Measurements from ENCODE around the gene E2F8.

The E2F8 gene

DNA sequence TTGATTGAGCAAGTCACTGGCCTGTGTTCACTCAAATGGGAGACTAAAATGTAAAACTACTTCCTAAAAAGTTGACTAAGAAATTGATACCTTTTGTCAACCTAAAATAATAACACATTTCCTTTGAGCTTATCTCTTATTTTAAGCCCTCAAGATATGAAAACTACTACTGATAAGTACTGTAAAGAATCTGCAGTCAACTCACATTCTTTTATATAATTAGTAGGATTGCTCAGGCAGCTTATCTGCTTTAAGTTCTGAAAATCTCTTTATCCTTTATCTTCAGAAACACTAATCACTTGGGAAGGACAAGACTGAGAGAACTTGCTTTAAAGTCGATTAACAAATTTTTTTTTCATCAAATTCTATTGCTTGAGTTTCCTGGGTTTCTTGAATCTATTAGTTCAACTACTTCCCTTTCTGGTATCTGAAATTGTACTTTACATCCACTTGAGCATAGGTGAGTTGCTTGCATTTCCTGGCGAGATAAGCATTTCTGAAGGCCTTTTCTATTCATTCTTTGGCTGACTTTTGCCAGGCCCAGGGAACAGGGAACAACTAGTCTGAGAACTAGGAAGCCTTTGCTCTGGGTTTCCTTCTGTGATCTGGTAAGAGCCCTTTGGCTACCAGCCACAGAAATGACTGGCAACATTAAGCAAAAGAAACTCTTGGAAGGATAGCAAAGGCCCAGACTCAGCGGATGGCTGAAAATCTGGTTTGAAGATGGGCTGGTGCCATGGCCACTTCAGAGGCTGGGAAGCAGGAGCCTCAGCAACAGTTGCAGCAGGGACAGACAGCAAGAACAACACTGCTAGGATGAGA, 19.6 kb downstream of the E2F8 start:
- Mint-ChIP-seq H3K27me3 (peaks cover 0 to under 1% of the 10 kb centered on the region in 2 donors), H3K9me3 (peaks cover 5% of the 10 kb centered on the region in 2 donors), H3K4me3 (no peak overlapping the region), H3K36me3 (no peaks in the 10 kb centered on the region), H3K4me1 (no peaks in the 10 kb centered on the region), H3K27ac (no peak overlapping the region)
- ATAC-seq (replicated peaks) (no peak), DNase-seq (no peak)

GRCh38 chr11:19218786-19219460, 21.8 kb downstream of the E2F8 start:
- Mint-ChIP-seq H3K4me1 (no peaks in the 10 kb centered on the region), H3K27ac (no peak overlapping the region), H3K36me3 (no peaks in the 10 kb centered on the region), H3K4me3 (no peak overlapping the region), H3K9me3 (peaks cover 5% of the 10 kb centered on the region in 2 donors), H3K27me3 (peaks cover 7 to 15% of the 10 kb centered on the region in 2 donors)
- ATAC-seq (replicated peaks) = no peak
- no peak for DNase-seq

DNA sequence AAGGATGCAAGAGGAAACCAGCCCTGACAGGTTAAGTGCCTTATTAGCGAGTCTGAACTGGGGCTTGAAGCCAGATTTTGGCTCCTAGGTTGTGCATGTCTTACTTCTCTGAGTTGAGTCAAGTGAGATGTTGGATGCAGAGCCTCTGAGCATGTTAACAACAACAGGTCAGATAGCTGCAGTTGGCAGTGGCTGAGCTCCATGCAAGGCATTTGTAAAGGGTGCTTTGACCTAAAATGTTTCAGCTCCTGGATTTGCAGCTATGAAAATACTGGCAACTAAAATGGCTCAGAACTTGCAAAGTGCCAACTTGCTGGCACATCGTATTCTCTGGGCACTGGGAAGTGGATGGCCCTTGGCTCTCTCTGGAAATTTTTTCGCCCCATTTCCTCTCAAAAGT, 22.5 kb downstream of the E2F8 start:
- Mint-ChIP-seq H3K36me3 (no peaks in the 10 kb centered on the region), H3K27ac (no peak overlapping the region), H3K4me3 (no peak overlapping the region), H3K9me3 (peaks cover 5% of the 10 kb centered on the region in 2 donors), H3K27me3 (peaks cover 10 to 15% of the 10 kb centered on the region in 2 donors), H3K4me1 (no peaks in the 10 kb centered on the region)
- DNase-seq = no peak
- no peak for ATAC-seq (replicated peaks)

- ATAC-seq (replicated peaks) (no peak), DNase-seq (no peak)
- no peak overlapping the region for H3K27ac Mint-ChIP-seq
- H3K4me1 Mint-ChIP-seq = no peaks in the 10 kb centered on the region
- no peaks in the 10 kb centered on the region for H3K9me3 Mint-ChIP-seq
- H3K4me3 Mint-ChIP-seq = no peak overlapping the region
- H3K36me3 Mint-ChIP-seq = no peaks in the 10 kb centered on the region
- H3K27me3 Mint-ChIP-seq = peaks cover 22 to 23% of the 10 kb centered on the region in 2 donors
These were observed 23.9 kb downstream of the E2F8 start for GRCh38 chr11:19216709-19217374.

GRCh38 chr11:19216021-19216420, 24.7 kb downstream of the E2F8 start:
- Mint-ChIP-seq H3K27ac (no peak overlapping the region), H3K4me3 (no peak overlapping the region), H3K27me3 (peaks cover 22 to 29% of the 10 kb centered on the region in 2 donors), H3K36me3 (no peaks in the 10 kb centered on the region), H3K4me1 (no peaks in the 10 kb centered on the region), H3K9me3 (no peaks in the 10 kb centered on the region)
- no peak for DNase-seq
- ATAC-seq (replicated peaks) = no peak

DNA sequence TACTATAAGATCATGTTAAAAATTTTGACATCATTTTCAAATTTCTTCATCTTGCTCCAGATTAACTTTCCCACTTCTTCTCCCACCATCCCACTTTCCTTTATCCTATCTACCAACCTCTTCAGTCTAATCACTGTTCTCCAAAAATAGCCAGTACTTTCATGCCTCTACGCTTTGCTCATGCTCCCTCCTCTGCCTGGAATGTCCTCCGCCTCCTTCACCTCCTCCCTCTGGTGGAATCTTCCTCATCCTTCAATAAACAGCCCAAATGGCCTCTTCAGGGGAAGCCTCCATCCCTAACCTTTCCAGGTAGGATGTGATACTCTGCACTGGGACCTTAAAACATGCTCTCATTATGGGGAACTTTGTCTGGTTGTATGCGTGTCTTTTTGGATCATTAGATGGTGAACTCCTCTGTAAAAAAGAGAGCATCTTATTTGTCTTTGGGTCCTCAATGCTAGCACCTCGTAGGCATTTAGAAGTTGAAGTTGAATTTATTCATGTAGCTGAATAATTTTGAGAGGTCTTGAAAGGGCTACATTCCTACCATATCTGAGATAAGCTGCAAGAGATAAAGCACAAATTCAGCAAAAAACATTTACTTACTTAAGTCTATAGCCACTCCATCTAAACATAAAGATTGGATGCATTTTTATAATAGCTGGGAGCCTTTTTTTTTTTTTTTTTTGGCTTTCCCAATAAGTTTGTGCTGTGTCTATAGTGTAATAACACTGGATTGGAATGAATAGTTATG, 31.0 kb downstream of the E2F8 start:
- Mint-ChIP-seq H3K27ac (no peak overlapping the region), H3K4me3 (no peak overlapping the region), H3K27me3 (peaks cover 26 to 35% of the 10 kb centered on the region in 2 donors), H3K9me3 (no peaks in the 10 kb centered on the region), H3K4me1 (no peaks in the 10 kb centered on the region), H3K36me3 (no peaks in the 10 kb centered on the region)
- DNase-seq (no peak), ATAC-seq (replicated peaks) (no peak)

GRCh38 chr11:19208959-19209546, 31.7 kb downstream of the E2F8 start:
- DNase-seq (no peak), ATAC-seq (replicated peaks) (no peak)
- H3K4me3 Mint-ChIP-seq = no peak overlapping the region
- H3K27me3 Mint-ChIP-seq = peaks cover 22 to 35% of the 10 kb centered on the region in 2 donors
- no peak overlapping the region for H3K27ac Mint-ChIP-seq
- H3K4me1 Mint-ChIP-seq = no peaks in the 10 kb centered on the region
- no peaks in the 10 kb centered on the region for H3K36me3 Mint-ChIP-seq
- H3K9me3 Mint-ChIP-seq = no peaks in the 10 kb centered on the region

DNA sequence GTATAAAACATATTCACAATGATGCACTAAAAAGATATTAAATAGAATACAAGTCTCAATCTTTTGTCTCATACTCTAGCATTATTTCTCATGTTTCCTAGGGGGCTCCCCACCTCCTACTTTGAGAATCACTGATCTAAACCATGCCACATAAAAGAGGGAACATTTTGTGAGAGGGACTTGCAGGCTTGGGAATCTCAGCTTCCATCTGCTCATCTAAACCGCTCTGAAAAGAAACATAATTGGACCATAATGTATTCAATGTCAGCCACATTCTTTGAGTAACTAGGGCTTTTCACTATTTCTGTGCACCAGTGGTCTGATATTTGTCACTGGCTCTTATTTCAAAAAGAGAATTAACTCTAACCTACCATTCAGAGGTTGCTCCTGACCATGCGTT, 32.6 kb downstream of the E2F8 start:
- H3K27ac Mint-ChIP-seq = no peak overlapping the region
- DNase-seq = no peak
- peaks cover 22 to 32% of the 10 kb centered on the region in 2 donors for H3K27me3 Mint-ChIP-seq
- H3K4me3 Mint-ChIP-seq = no peak overlapping the region
- no peaks in the 10 kb centered on the region for H3K4me1 Mint-ChIP-seq
- no peaks in the 10 kb centered on the region for H3K36me3 Mint-ChIP-seq
- H3K9me3 Mint-ChIP-seq = no peaks in the 10 kb centered on the region
- no peak for ATAC-seq (replicated peaks)

DNA sequence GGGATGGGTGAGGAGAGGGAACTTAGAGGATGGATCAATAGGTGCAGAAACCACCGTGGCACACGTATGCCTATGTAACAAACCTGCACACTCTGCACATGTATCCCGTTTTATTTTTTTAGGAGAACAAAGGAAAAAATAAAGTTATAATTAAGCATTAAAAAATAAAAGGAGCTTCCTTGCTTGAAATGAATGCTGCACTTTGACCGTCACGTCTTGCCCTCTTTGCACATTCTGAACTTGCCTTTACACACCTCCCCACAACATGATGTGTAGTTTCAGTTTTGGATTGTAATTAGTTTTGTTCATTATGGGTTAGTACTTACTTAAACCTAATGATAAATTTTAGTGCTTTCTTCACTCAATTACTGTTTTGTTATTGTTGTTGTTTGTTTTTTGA, 35.9 kb downstream of the E2F8 start:
- Mint-ChIP-seq H3K4me1 (no peaks in the 10 kb centered on the region), H3K27ac (no peak overlapping the region), H3K9me3 (no peaks in the 10 kb centered on the region), H3K27me3 (peaks cover 15 to 30% of the 10 kb centered on the region in 2 donors), H3K4me3 (no peak overlapping the region), H3K36me3 (no peaks in the 10 kb centered on the region)
- ATAC-seq (replicated peaks) (no peak), DNase-seq (no peak)

DNA sequence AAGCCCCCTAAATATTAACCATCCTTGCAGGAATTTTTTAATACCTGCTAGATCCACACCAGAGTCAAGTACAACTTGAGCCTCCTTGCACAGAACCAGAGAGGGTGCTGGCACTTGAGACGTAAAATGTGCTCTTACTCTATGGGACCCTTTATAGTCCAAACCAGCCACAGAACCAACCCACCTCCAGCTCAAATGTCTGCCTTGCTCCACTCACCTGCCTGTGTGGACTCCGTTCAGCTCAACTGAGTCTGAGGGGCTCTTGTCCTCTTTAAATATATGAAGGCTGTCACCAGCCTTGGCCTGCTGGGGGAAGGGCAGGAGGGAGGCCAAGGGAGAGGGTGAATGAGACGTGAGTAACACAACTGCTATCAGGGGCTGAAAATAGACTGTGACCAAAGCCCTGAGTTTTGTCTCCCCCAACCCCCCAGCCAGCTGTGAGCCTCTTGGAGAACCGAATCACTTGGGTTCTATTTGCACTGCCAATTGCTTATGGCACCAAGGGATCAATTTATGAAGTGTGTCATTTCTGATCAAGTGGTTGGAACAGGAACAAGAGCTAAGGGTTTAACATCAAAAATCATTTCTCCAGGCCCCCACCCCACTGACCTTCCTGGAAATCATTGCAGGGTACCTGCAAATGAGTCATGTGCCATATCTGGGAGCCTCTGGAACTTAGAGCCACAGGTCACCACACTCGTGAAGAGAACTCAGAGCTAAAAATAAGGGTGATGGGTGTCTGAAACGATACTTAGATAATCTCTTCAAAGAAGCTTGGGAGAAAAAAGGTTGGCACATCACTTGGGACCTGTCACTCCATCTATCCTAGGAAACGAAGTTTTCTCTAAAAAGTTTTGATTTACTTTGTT, 38.8 kb downstream of the E2F8 start, which contains the start of gene CSRP3:
Gene CSRP3, minus strand, starts transcription at position 247 of the 869 bp plus-strand sequence. CDS start 9,535 bp downstream, outside the sequence.
- Mint-ChIP-seq H3K36me3 (no peaks in the 10 kb centered on the region), H3K27me3 (peaks cover 6 to 15% of the 10 kb centered on the region in 2 donors), H3K4me1 (no peaks in the 10 kb centered on the region), H3K9me3 (no peaks in the 10 kb centered on the region), H3K27ac (no peak within 1 kb of the TSS), H3K4me3 (no peak within 1 kb of the TSS)
- DNase-seq (no peak), ATAC-seq (replicated peaks) (no peak)

GRCh38 chr11:19200410-19201201, 40.1 kb downstream of the E2F8 start:
- Mint-ChIP-seq H3K36me3 (no peaks in the 10 kb centered on the region), H3K27ac (no peak overlapping the region), H3K9me3 (no peaks in the 10 kb centered on the region), H3K27me3 (peaks cover 6 to 15% of the 10 kb centered on the region in 2 donors), H3K4me3 (no peak overlapping the region), H3K4me1 (no peaks in the 10 kb centered on the region)
- DNase-seq = no peak
- ATAC-seq (replicated peaks) = peak in 1 of 2 donors; percentile 27

DNA sequence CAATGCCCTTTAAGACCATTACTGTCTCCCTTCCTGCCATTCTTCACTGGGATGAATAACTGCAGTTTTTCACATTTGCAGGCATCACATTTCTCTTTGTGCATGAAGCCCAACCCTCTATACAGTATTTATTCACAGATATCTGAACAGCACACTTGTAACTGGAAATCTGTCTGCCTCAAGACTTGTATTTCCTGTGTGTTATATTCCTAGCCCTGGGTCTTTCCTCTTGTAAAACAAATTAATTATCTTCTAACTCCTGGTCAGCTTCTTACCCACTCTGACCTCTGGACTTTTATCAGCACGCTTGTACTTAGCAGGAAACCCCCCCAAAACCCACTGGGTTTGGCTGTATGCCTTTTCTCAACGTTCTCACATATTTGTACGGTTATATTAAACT, 41.0 kb downstream of the E2F8 start:
- Mint-ChIP-seq H3K27ac (no peak overlapping the region), H3K27me3 (peaks cover 6 to 15% of the 10 kb centered on the region in 2 donors), H3K4me3 (no peak overlapping the region), H3K36me3 (no peaks in the 10 kb centered on the region), H3K9me3 (no peaks in the 10 kb centered on the region), H3K4me1 (no peaks in the 10 kb centered on the region)
- ATAC-seq (replicated peaks) (no peak), DNase-seq (no peak)

Data from stimulated activated naive B cell treated with anti-CD40 and anti-IgM and Interleukin-4, amounts not matched to agents 10 μg/mL and 1 μg/mL and 100 μg/mL, for 72 hours (primary cell).